Common myeloid progenitor, CD34-positive (primary cell): Measurements from ENCODE around the gene SCYGR8.
"Not testable (repeated sequence)": the region's sequence is repeated elsewhere in the genome, so short reads cannot be mapped to it uniquely, and the experiment has no call there.

Experiments used
- CTCF ChIA-PET: fragments of 350-600 bp; sonication (Branson Sonifier 250); formaldehyde crosslinking; loops from one replicate; lab custom pipeline; 2021; ENCODE audit warnings: antibody characterized with exemption; lab: Charles Lee
- POLR2A ChIA-PET: fragments of 350-600 bp; sonication (Branson Sonifier 250); formaldehyde crosslinking; loops from one replicate; lab custom pipeline; 2021; ENCODE audit warnings: antibody characterized with exemption; lab: Charles Lee
- DNase-seq, 3 donors: peaks; one replicate each; pipeline versions ENCODE4 v3.0.0 to v3.0.0-alpha.2; 2013
- H3K27ac ChIP-seq, 2 experiments: 1 replicate in 1 of 2; 2 replicates in 1 of 2; pipeline ENCODE4 v1.7.0; 2013; ENCODE audit warnings: inconsistent platforms in 2 of 2, low read length in 2 of 2, mild to moderate bottlenecking in 2 of 2, low read depth in 1 of 2, moderate library complexity in 1 of 2; ENCODE audit not compliant: severe bottlenecking in 2 of 2, insufficient read depth in 1 of 2, poor library complexity in 1 of 2
- H3K27me3 ChIP-seq, 5 experiments: replicated peaks in 2 of 5; 1 replicate in 3 of 5; 2 replicates in 2 of 5; pipeline versions ENCODE4 v1.6.1 to v1.7.0; 2013; ENCODE audit warnings: low read length in 4 of 5, mild to moderate bottlenecking in 2 of 5, moderate library complexity in 2 of 5, inconsistent platforms in 1 of 5; ENCODE audit not compliant: insufficient read depth in 5 of 5, control insufficient read depth in 4 of 5
- H3K36me3 ChIP-seq, 4 experiments: 1 replicate in 2 of 4; 2 replicates in 2 of 4; pipeline versions ENCODE4 v1.6.1 to v1.7.0; 2013; ENCODE audit warnings: low read length in 3 of 4, control low read depth in 1 of 4, mild to moderate bottlenecking in 1 of 4; ENCODE audit not compliant: control insufficient read depth in 4 of 4, insufficient read depth in 4 of 4
- H3K4me1 ChIP-seq, 4 experiments: 1 replicate in 3 of 4; 2 replicates in 1 of 4; pipeline versions ENCODE4 v1.6.1 to v1.7.1; 2013; ENCODE audit warnings: low read length in 3 of 4, mild to moderate bottlenecking in 3 of 4, control low read depth in 1 of 4, inconsistent platforms in 1 of 4, moderate library complexity in 1 of 4; ENCODE audit not compliant: control insufficient read depth in 4 of 4, insufficient read depth in 4 of 4; ENCODE audit errors: control extremely low read depth in 1 of 4
- H3K4me3 ChIP-seq, 7 experiments: 1 replicate in 4 of 7; 2 replicates in 3 of 7; pipeline versions ENCODE4 v1.5.1 to v1.7.0; 2013; ENCODE audit warnings: mild to moderate bottlenecking in 7 of 7, low read length in 6 of 7, moderate library complexity in 6 of 7, inconsistent platforms in 2 of 7, low read depth in 2 of 7, control low read depth in 1 of 7; ENCODE audit not compliant: insufficient read depth in 4 of 7, control insufficient read depth in 1 of 7; ENCODE audit errors: extremely low read depth in 1 of 7
- H3K9me3 ChIP-seq, 5 experiments: 1 replicate in 4 of 5; 2 replicates in 1 of 5; pipeline versions ENCODE4 v1.6.1 to v1.7.1; 2013; ENCODE audit warnings: low read length in 4 of 5, mild to moderate bottlenecking in 2 of 5, inconsistent platforms in 1 of 5, low read depth in 1 of 5, moderate library complexity in 1 of 5; ENCODE audit not compliant: control insufficient read depth in 4 of 5, insufficient read depth in 2 of 5; ENCODE audit errors: control extremely low read depth in 1 of 5
- WGBS: methylation state at CpG from one replicate; pipeline ENCODE4 v1.1.5; 2013; ENCODE audit not compliant: insufficient coverage; 5-methylcytosine and 5-hydroxymethylcytosine counted together

The SCYGR8 gene

DNA sequence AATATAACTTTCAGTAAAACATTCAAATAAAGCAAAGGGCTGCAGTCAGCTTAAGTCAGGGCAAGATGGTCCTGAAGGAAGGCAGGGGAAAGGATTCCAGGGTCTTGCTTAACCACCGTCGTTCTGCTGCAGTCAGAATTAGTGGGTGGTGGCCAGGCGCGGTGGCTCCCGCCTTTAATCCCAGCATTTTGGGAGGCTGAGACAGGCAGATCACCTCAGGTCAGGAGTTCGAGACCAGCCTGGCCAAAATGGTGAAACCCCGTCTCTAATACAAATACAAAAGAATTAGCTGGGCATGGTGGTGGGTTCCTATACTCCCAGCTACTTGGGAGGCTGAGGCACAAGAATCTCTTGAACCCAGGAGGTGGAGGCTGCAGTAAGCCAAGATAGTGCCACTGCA, 34.7 kb upstream of the SCYGR8 start:
- Histone ChIP-seq H3K36me3 (no peaks in the 10 kb centered on the region), H3K4me1 (no peaks in the 10 kb centered on the region), H3K27ac (no peak overlapping the region), H3K9me3 (no peaks in the 10 kb centered on the region), H3K4me3 (no peak overlapping the region), H3K27me3 (peaks cover 0 to 7% (median 2%) of the 10 kb centered on the region in 5 experiments)
- DNase-seq: no peak
- WGBS: 92% methylated on average over 2 of the region's 7 CpGs
- POLR2A ChIA-PET: no interaction called here
- CTCF ChIA-PET: no interaction called here

DNA sequence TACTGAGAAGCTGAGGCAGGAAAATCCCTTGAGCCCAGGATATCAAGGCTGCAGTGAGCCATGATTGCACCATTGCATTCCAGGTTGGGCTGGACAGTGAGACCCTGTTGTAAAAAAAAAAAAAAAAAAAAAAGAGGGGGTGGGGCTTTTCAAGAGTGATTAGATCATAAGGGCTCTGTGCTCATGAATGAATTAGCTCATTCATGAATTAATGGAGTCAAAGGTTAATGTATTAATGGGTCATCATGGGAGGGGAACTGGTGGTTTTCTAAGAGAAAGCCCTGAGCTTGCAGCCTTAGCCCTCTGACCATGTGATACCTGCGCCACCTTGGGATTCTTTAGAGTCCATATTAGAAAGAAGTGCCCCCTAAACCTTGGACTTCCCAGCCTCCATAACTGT, 32.4 kb upstream of the SCYGR8 start:
- POLR2A ChIA-PET: no interaction called here
- CTCF ChIA-PET: no interaction called here

DNA sequence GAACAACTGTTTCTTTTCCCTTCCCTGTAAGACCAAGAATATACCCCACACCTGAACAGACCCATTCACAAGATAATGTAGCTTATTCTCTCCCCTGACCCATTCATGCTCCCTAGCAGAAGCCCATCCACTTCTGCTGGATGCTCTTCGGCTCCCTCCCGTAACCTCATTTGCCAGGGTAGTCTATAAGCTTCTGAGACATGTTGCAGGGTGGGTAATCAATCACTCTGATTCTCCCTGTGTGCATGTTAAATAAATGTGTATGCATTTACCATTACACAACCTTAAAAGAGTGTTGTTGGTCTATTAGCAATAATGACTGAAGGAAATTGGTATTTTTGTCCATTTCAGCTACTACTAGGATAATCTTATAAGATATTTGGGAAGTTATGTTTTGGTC, 29.2 kb upstream of the SCYGR8 start:
- no peak for DNase-seq
- ChIA-PET POLR2A (no interaction called here), CTCF (no interaction called here)
- WGBS: no CpG with 5 or more reads among the region's 2 CpGs
- H3K4me3 ChIP-seq: no peak overlapping the region
- H3K4me1 ChIP-seq: peaks cover 4 to 7% (median 5%) of the 10 kb centered on the region in 4 experiments
- no peaks in the 10 kb centered on the region for H3K9me3 ChIP-seq
- no peak overlapping the region for H3K27ac ChIP-seq
- peaks cover 0 to 26% (median 10%) of the 10 kb centered on the region in 5 experiments for H3K27me3 ChIP-seq
- H3K36me3 ChIP-seq: no peaks in the 10 kb centered on the region

More for the DNA sequence above, 32.4 kb upstream of the SCYGR8 start:
- DNase-seq: no peak
- no peaks in the 10 kb centered on the region for H3K36me3 ChIP-seq
- 100% methylated on average over 1 of the region's 1 CpG for WGBS
- no peak overlapping the region for H3K27ac ChIP-seq
- H3K4me3 ChIP-seq: no peak overlapping the region
- H3K4me1 ChIP-seq: peaks cover 4 to 7% (median 5%) of the 10 kb centered on the region in 4 experiments
- peaks cover 0 to 26% (median 10%) of the 10 kb centered on the region in 5 experiments for H3K27me3 ChIP-seq
- H3K9me3 ChIP-seq: no peaks in the 10 kb centered on the region

DNA sequence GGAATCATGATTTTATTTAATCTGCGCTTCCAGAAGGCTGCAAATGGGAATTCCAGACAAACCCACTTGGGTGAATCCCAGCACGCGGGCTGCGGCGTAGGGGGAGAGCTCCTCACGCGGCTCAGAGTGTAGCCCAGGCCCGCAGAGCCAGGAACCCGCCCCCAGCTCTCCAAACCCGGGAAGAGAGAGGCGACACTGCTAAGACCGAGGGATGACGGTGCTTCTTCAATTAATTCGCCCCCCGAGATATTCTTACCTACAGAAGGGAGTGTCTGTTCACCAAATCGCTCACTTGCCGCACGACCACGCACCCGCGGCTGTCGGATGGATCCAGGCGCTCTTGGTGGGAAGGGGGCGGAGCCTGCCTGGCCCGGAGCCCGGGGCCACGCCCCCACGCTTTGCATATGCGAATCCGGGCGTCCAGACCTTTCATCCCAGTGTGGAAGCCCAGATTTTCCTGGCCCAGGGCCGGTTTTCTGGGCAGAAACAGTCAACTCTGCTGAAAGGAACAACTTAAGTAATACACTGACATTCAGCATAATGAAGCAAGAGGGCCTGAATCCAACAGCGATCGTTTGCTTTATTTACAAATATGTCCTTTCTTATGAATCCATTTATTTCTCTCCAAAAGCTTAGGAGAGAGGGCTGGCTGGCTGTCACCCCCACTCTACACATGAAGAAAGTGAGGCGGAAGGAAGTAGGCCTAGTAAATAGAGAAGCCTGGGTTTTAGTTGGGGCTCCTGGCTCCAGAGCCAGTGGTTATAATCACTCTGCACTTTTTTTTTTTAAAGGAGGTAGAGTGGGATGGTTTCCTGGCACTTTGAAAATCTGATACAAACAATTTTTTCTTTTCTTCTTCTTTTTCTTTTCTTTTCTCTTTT, 27.8 kb upstream of the SCYGR8 start, which contains the start of gene SLC19A3:
SLC19A3 (minus strand) TSS at position 342 of the 881 bp plus-strand sequence. CDS start 15,710 bp downstream, outside the sequence.
- Histone ChIP-seq H3K9me3 (no peaks in the 10 kb centered on the region), H3K36me3 (no peaks in the 10 kb centered on the region), H3K27me3 (peaks cover 0 to 26% (median 10%) of the 10 kb centered on the region in 5 experiments), H3K4me3 (peak within 1 kb of the TSS in 5 of 7 experiments; percentile 15 to 57 (median 42)), H3K4me1 (peaks cover 4 to 7% (median 5%) of the 10 kb centered on the region in 4 experiments), H3K27ac (no peak within 1 kb of the TSS)
- 9% methylated on average over 34 of the region's 35 CpGs for WGBS
- peak; percentile 2 to 13 (median 11) for DNase-seq
- ChIA-PET CTCF (no interaction called here), POLR2A (no interaction called here)

DNA sequence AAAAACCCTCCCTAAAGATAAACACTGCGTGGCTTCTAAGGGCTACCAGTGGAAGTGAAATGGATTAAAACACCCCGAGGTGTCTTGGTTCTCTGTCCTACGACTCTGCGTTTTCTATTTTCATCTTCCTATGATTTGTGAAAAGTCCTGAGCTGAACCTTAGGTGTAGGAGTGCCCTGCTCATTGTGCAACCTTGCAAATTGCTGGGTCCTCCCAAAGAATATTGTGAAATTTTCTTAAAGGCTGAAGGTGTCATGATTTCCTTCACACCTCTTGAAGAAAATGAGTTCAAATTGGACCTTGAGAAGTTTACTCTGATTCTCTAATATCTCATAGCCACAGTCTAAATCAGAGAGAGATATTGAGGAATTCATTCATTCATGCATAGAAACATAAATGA, 26.1 kb upstream of the SCYGR8 start:
- ChIA-PET CTCF (no interaction called here), POLR2A (no interaction called here)
- Histone ChIP-seq H3K9me3 (no peaks in the 10 kb centered on the region), H3K27ac (no peak overlapping the region), H3K36me3 (no peaks in the 10 kb centered on the region), H3K27me3 (peaks cover 0 to 29% (median 10%) of the 10 kb centered on the region in 5 experiments), H3K4me1 (peaks cover 4 to 7% (median 5%) of the 10 kb centered on the region in 4 experiments), H3K4me3 (no peak overlapping the region)
- DNase-seq: no peak
- 100% methylated on average over 4 of the region's 4 CpGs for WGBS

DNA sequence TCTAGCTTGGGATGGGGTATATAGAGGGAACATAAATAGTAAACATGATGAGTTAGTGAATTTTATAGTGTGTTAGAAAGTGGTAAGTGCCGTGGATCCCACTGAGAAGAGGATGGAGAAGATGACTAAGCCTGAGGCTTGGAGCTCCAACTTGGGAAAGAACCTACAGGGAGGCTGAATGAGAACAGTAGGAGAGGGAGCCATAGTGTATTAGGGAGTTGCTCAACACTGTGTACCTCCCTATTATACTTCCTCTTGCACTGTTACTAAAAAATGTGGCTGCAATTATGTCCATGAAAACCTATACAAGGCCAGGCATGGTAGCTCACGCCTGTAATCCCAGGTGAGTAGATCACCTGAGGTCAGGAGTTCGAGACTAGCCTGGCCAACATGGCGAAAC, 25.0 kb upstream of the SCYGR8 start:
- H3K36me3 ChIP-seq: no peaks in the 10 kb centered on the region

DNA sequence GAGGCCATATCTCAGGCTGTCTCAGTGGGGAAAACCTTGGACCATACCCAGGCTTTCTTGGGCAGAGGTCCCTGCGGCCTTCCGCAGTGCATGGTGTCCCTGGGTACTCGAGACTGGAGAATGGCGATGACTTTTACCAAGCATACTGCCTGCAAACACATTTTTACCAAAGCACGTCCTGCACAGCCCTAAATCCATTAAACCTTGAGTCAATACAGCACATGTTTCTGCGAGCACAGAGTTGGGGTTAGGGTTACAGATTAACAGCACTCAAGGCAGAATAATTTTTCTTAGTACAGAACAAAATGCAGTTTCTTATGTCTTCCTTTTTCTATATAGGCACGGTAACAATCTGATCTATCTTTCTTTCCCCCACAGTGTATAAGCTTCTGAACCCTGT, 22.9 kb upstream of the SCYGR8 start:
- CTCF ChIA-PET: not testable (repeated sequence)

More for the DNA sequence above, 25.0 kb upstream of the SCYGR8 start:
- H3K4me3 ChIP-seq: no peak overlapping the region
- 93% methylated on average over 3 of the region's 4 CpGs for WGBS
- no peaks in the 10 kb centered on the region for H3K9me3 ChIP-seq
- H3K4me1 ChIP-seq: peaks cover 4 to 7% (median 5%) of the 10 kb centered on the region in 4 experiments
- H3K27ac ChIP-seq: no peak overlapping the region
- CTCF ChIA-PET: no interaction called here
- H3K27me3 ChIP-seq: peaks cover 0 to 25% (median 10%) of the 10 kb centered on the region in 5 experiments
- DNase-seq: no peak
- POLR2A ChIA-PET: no interaction called here

More for the DNA sequence above, 22.9 kb upstream of the SCYGR8 start:
- POLR2A ChIA-PET, DNase-seq, H3K27me3 ChIP-seq, H3K27ac ChIP-seq, H3K4me1 ChIP-seq, H3K36me3 ChIP-seq, H3K9me3 ChIP-seq, H3K4me3 ChIP-seq: not testable (repeated sequence)
- 92% methylated on average over 2 of the region's 7 CpGs for WGBS
